BLaER1 (cell line): ENCODE measurements around the gene CYTH4.

Experiments used
- H3K27ac ChIP-seq: shearing (Covaris generic); formaldehyde crosslinking; 2 replicates; pipeline ENCODE4 v1.8.1; 2022
- H3K27me3 ChIP-seq: shearing (Covaris generic); formaldehyde crosslinking; 2 replicates; pipeline ENCODE4 v1.8.1; 2022
- H3K36me3 ChIP-seq: shearing (Covaris generic); formaldehyde crosslinking; 2 replicates; pipeline ENCODE4 v1.8.1; 2022
- H3K4me1 ChIP-seq: shearing (Covaris generic); formaldehyde crosslinking; 2 replicates; pipeline ENCODE4 v1.8.1; 2022
- H3K4me2 ChIP-seq: shearing (Covaris generic); formaldehyde crosslinking; 2 replicates; pipeline ENCODE4 v1.8.1; 2022
- H3K4me3 ChIP-seq: shearing (Covaris generic); formaldehyde crosslinking; 2 replicates; pipeline ENCODE4 v1.8.1; 2022
- H3K9ac ChIP-seq: shearing (Covaris generic); formaldehyde crosslinking; 2 replicates; pipeline ENCODE4 v1.8.1; 2022
- H3K9me3 ChIP-seq: shearing (Covaris generic); formaldehyde crosslinking; 2 replicates; pipeline ENCODE4 v1.8.1; 2022
- H4K20me1 ChIP-seq: shearing (Covaris generic); formaldehyde crosslinking; 2 replicates; pipeline ENCODE4 v1.8.1; 2022
- Cebpa-rat ChIP-seq: shearing (Covaris generic); IDR thresholded peaks from 2 replicates; pipeline ENCODE4 v1.8.1; 2022

CYTH4 gene

GRCh38 chr22:37304595-37305343, 22.5 kb downstream of the CYTH4 start:
- TF ChIP-seq Cebpa-rat = no peak
- H3K36me3 ChIP-seq = 0 out of 2 replicates have a peak, but pooled peaks cover 16% of the 10 kb centered on the region
- H4K20me1 ChIP-seq = no peaks in the 10 kb centered on the region
- H3K9me3 ChIP-seq = no peaks in the 10 kb centered on the region
- peak overlapping the region; percentile 55 for H3K9ac ChIP-seq
- peak overlapping the region; percentile 72 for H3K27ac ChIP-seq
- peaks cover 97% of the 10 kb centered on the region for H3K4me1 ChIP-seq
- no peaks in the 10 kb centered on the region for H3K27me3 ChIP-seq
- H3K4me3 ChIP-seq = no peak overlapping the region
- peak overlapping the region; percentile 91 for H3K4me2 ChIP-seq

GRCh38 chr22:37305887-37306286, 23.6 kb downstream of the CYTH4 start:
- Histone ChIP-seq H3K9ac (peak overlapping the region; percentile 64; the same call in 1 of the 2 replicates), H3K9me3 (no peaks in the 10 kb centered on the region), H3K4me1 (peaks cover 97% of the 10 kb centered on the region), H4K20me1 (no peaks in the 10 kb centered on the region), H3K36me3 (peaks cover 21% of the 10 kb centered on the region; the same call in 1 of the 2 replicates), H3K4me3 (no peak overlapping the region), H3K27me3 (no peaks in the 10 kb centered on the region), H3K4me2 (peak overlapping the region; percentile 91), H3K27ac (peak overlapping the region; percentile 72)
- no peak for TF ChIP-seq Cebpa-rat

GRCh38 chr22:37306494-37306829, 24.2 kb downstream of the CYTH4 start:
- peak overlapping the region; percentile 64; the same call in 1 of the 2 replicates for H3K9ac ChIP-seq
- no peak overlapping the region for H3K4me3 ChIP-seq
- H4K20me1 ChIP-seq = no peaks in the 10 kb centered on the region
- H3K4me1 ChIP-seq = peaks cover 97% of the 10 kb centered on the region
- no peaks in the 10 kb centered on the region for H3K9me3 ChIP-seq
- TF ChIP-seq Cebpa-rat = no peak
- peak overlapping the region; percentile 91 for H3K4me2 ChIP-seq
- no peaks in the 10 kb centered on the region for H3K27me3 ChIP-seq
- peaks cover 26% of the 10 kb centered on the region for H3K36me3 ChIP-seq
- peak overlapping the region; percentile 72 for H3K27ac ChIP-seq

GRCh38 chr22:37308385-37309200, 26.3 kb downstream of the CYTH4 start:
- peaks cover 40% of the 10 kb centered on the region for H3K36me3 ChIP-seq
- no peak overlapping the region; the same call in 1 of the 2 replicates for H3K4me3 ChIP-seq
- no peaks in the 10 kb centered on the region for H3K27me3 ChIP-seq
- TF ChIP-seq Cebpa-rat = no peak
- peak overlapping the region; percentile 54; the same call in 1 of the 2 replicates for H3K9ac ChIP-seq
- H3K9me3 ChIP-seq = no peaks in the 10 kb centered on the region
- H4K20me1 ChIP-seq = no peaks in the 10 kb centered on the region
- peaks cover 100% of the 10 kb centered on the region for H3K4me1 ChIP-seq
- H3K4me2 ChIP-seq = peak overlapping the region; percentile 91
- peak overlapping the region; percentile 68 for H3K27ac ChIP-seq

- Histone ChIP-seq H3K9me3 (no peaks in the 10 kb centered on the region), H3K36me3 (peaks cover 37% of the 10 kb centered on the region), H4K20me1 (peaks cover 4% of the 10 kb centered on the region), H3K4me2 (peak overlapping the region; percentile 91), H3K4me3 (peak overlapping the region; percentile 53), H3K27ac (peak overlapping the region; percentile 68), H3K27me3 (no peaks in the 10 kb centered on the region), H3K9ac (peak overlapping the region; percentile 54; the same call in 1 of the 2 replicates), H3K4me1 (peaks cover 100% of the 10 kb centered on the region)
- no peak for TF ChIP-seq Cebpa-rat
Measured at GRCh38 chr22:37309211-37310074, 27.1 kb downstream of the CYTH4 start.

GRCh38 chr22:37310075-37310606, 27.8 kb downstream of the CYTH4 start:
- Histone ChIP-seq H3K9me3 (no peaks in the 10 kb centered on the region), H3K27me3 (no peaks in the 10 kb centered on the region), H3K9ac (peak overlapping the region; percentile 54; the same call in 1 of the 2 replicates), H3K4me2 (peak overlapping the region; percentile 91), H3K36me3 (peaks cover 32% of the 10 kb centered on the region), H3K4me3 (peak overlapping the region; percentile 53), H3K27ac (peak overlapping the region; percentile 68), H3K4me1 (peaks cover 100% of the 10 kb centered on the region), H4K20me1 (peaks cover 11% of the 10 kb centered on the region)
- no peak for TF ChIP-seq Cebpa-rat

GRCh38 chr22:37310815-37311595, 28.7 kb downstream of the CYTH4 start:
- Histone ChIP-seq H3K27ac (peak overlapping the region; percentile 68; the same call in 1 of the 2 replicates), H3K4me3 (no peak overlapping the region), H3K4me1 (peaks cover 100% of the 10 kb centered on the region), H4K20me1 (peaks cover 14% of the 10 kb centered on the region), H3K9ac (0 out of 2 replicates have a peak overlapping the region, but pooled peaks have one; percentile 16), H3K36me3 (peaks cover 24% of the 10 kb centered on the region), H3K4me2 (peak overlapping the region; percentile 91), H3K9me3 (no peaks in the 10 kb centered on the region), H3K27me3 (no peaks in the 10 kb centered on the region)
- no peak for TF ChIP-seq Cebpa-rat

- Histone ChIP-seq H3K9ac (no peak overlapping the region), H3K4me2 (peak overlapping the region; percentile 91), H3K4me3 (no peak overlapping the region), H3K27ac (0 out of 2 replicates have a peak overlapping the region, but pooled peaks have one; percentile 37), H3K4me1 (peaks cover 100% of the 10 kb centered on the region), H3K36me3 (peaks cover 24% of the 10 kb centered on the region), H3K27me3 (no peaks in the 10 kb centered on the region), H4K20me1 (peaks cover 14% of the 10 kb centered on the region), H3K9me3 (no peaks in the 10 kb centered on the region)
- no peak for TF ChIP-seq Cebpa-rat
Measured at GRCh38 chr22:37311761-37312312, 29.5 kb downstream of the CYTH4 start.
